Measurements from ENCODE around the gene DENND11. TPM values are rescaled to one million over a fixed set of nuclear protein-coding genes. Genes with fewer than 3 reads are reported as not detected.

DENND11 gene
- total and polyA plus RNA-seq, 8 donors: 5.1 to 24.3 (median 17.9) TPM

- Histone ChIP-seq H3K9me3 (no peaks in the 10 kb centered on the region), H3K27me3 (no peaks in the 10 kb centered on the region), H3K36me3 (no peaks in the 10 kb centered on the region), H3K4me3 (no peak overlapping the region), H3K4me1 (no peaks in the 10 kb centered on the region), H3K27ac (no peak overlapping the region)
- no peak for ATAC-seq
- WGBS, 2 donors: 79 to 87% methylated on average over 3 of the region's 3 CpGs
- no peak for FAIRE-seq
- intact Hi-C loops (cut with DNase I): no loop called here
- TF ChIP-seq CTCF (IDR thresholded peaks at IDR 0.05): no peak
- DNase-seq: no peak
Measured at GRCh38 chr7:141676618-141677017, 25.3 kb downstream of the DENND11 start.

- H3K36me3 ChIP-seq: no peaks in the 10 kb centered on the region
- no peaks in the 10 kb centered on the region for H3K9me3 ChIP-seq
- H3K27me3 ChIP-seq: no peaks in the 10 kb centered on the region
- FAIRE-seq (no peak), DNase-seq (no peak), ATAC-seq (peak in 1 of 4 donors; percentile 55)
- TF ChIP-seq CTCF (IDR thresholded peaks at IDR 0.05): no peak
- peak overlapping the region in 1 of 4 donors; percentile 36 for H3K27ac ChIP-seq
- WGBS, 2 donors: 91 to 94% methylated on average over 6 of the region's 6 CpGs
- intact Hi-C loops (cut with DNase I): no loop called here
- no peak overlapping the region for H3K4me3 ChIP-seq
- H3K4me1 ChIP-seq: no peaks in the 10 kb centered on the region
Measured at GRCh38 chr7:141675436-141676215, 26.3 kb downstream of the DENND11 start.

GRCh38 chr7:141674702-141675101, 27.3 kb downstream of the DENND11 start:
- Histone ChIP-seq H3K27me3 (no peaks in the 10 kb centered on the region), H3K36me3 (no peaks in the 10 kb centered on the region), H3K27ac (peak overlapping the region in 2 of 4 donors; percentile 24 to 36), H3K4me1 (no peaks in the 10 kb centered on the region), H3K4me3 (no peak overlapping the region), H3K9me3 (no peaks in the 10 kb centered on the region)
- peak in 2 of 4 donors; percentile 13 for TF ChIP-seq CTCF (IDR thresholded peaks at IDR 0.05)
- intact Hi-C loops (cut with DNase I): no loop called here
- WGBS, 2 donors: 70 to 80% methylated on average over 4 of the region's 4 CpGs
- DNase-seq (no peak), ATAC-seq (peak in 3 of 4 donors; percentile 39 to 59 (median 56)), FAIRE-seq (no peak)

GRCh38 chr7:141674171-141674671, 27.7 kb downstream of the DENND11 start:
- Histone ChIP-seq H3K4me3 (no peak overlapping the region), H3K27ac (peak overlapping the region in 2 of 4 donors; percentile 24 to 36), H3K36me3 (no peaks in the 10 kb centered on the region), H3K4me1 (no peaks in the 10 kb centered on the region), H3K9me3 (no peaks in the 10 kb centered on the region), H3K27me3 (no peaks in the 10 kb centered on the region)
- TF ChIP-seq CTCF (IDR thresholded peaks at IDR 0.05): no peak
- DNase-seq (no peak), ATAC-seq (peak in 3 of 4 donors; percentile 28 to 67 (median 55)), FAIRE-seq (no peak)
- 80 to 85% methylated on average over 5 of the region's 5 CpGs for WGBS, 2 donors
- intact Hi-C loops (cut with DNase I): no loop called here

DNA sequence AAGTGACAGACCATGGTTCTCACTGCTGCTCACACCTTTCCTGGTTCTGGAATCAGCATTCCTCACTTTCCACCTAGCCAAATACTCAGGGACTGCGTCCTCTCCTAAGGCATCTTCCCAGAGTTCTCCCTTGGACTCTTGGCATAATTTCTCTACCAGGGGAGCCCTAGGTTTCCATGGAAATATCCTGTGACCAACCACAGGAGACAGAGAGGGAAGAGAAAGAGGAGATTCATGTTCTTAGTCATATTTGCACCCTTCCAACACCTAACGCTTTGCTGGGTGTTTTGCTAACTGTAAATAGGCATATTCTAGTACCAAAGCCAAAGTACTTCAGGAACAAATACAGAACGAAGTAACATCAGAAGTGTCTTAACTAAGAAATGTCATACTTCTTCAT, 28.6 kb downstream of the DENND11 start:
- no peaks in the 10 kb centered on the region for H3K9me3 ChIP-seq
- intact Hi-C loops (cut with DNase I): no loop called here
- H3K36me3 ChIP-seq: no peaks in the 10 kb centered on the region
- WGBS, 2 donors: 93 to 94% methylated on average over 3 of the region's 3 CpGs
- no peaks in the 10 kb centered on the region for H3K4me1 ChIP-seq
- ATAC-seq (no peak), DNase-seq (no peak), FAIRE-seq (no peak)
- no peak overlapping the region for H3K27ac ChIP-seq
- no peaks in the 10 kb centered on the region for H3K27me3 ChIP-seq
- no peak overlapping the region for H3K4me3 ChIP-seq
- no peak for TF ChIP-seq CTCF (IDR thresholded peaks at IDR 0.05)

Measured in pancreas (tissue), 10 donors.